CD4-positive, alpha-beta T cell treated with Interleukin-15 for 1 hour (primary cell): ENCODE measurements around the gene SEPHS2.
A peak's percentile ranks its signal among the peaks of the same experiment; 100 is the strongest.
"Not testable (repeated sequence)": the region's sequence is repeated elsewhere in the genome, so short reads cannot be mapped to it uniquely, and the experiment has no call there.

Experiments used
- DNase-seq: peaks from one replicate; pipeline ENCODE4 v3.0.0-alpha.2; 2020

The SEPHS2 gene

GRCh38 chr16:30445408-30446202 is at the start of gene SEPHS2:
Gene SEPHS2 (minus strand): TSS chr16:30445874. CDS start chr16:30445727, 147 bp downstream.
- DNase-seq: peak; percentile 95

- DNase-seq: no peak
Observed at GRCh38 chr16:30494709-30495108, 49.0 kb upstream of the SEPHS2 start.

- no peak for DNase-seq
Observed at GRCh38 chr16:30493941-30494488, 48.3 kb upstream of the SEPHS2 start.

- DNase-seq: no peak
Observed at GRCh38 chr16:30491744-30492308, 46.2 kb upstream of the SEPHS2 start.

GRCh38 chr16:30491229-30491628 is 45.6 kb upstream of the SEPHS2 start:
- no peak for DNase-seq

GRCh38 chr16:30490210-30490609 is 44.5 kb upstream of the SEPHS2 start:
- no peak for DNase-seq

GRCh38 chr16:30488764-30489605 is 43.3 kb upstream of the SEPHS2 start:
- no peak for DNase-seq

- DNase-seq: no peak
Observed at GRCh38 chr16:30485818-30486436, 40.3 kb upstream of the SEPHS2 start.

GRCh38 chr16:30484887-30485286 is 39.2 kb upstream of the SEPHS2 start:
- DNase-seq: no peak

- no peak for DNase-seq
Observed at GRCh38 chr16:30482366-30482765, 36.7 kb upstream of the SEPHS2 start.

GRCh38 chr16:30481381-30481780 is 35.7 kb upstream of the SEPHS2 start:
- DNase-seq: no peak

- DNase-seq: no peak
Observed at GRCh38 chr16:30478766-30479478, 33.2 kb upstream of the SEPHS2 start.

- not testable (repeated sequence) for DNase-seq
Observed at GRCh38 chr16:30477773-30478172, 32.1 kb upstream of the SEPHS2 start.

- no peak for DNase-seq
Observed at GRCh38 chr16:30476991-30477390, 31.3 kb upstream of the SEPHS2 start.

GRCh38 chr16:30474684-30475083 is 29.0 kb upstream of the SEPHS2 start:
- DNase-seq: no peak

- no peak for DNase-seq
Observed at GRCh38 chr16:30474074-30474452, 28.4 kb upstream of the SEPHS2 start.

GRCh38 chr16:30473231-30474073 is 27.8 kb upstream of the SEPHS2 start:
- DNase-seq: peak; percentile 49

GRCh38 chr16:30472328-30472942 is 26.8 kb upstream of the SEPHS2 start, which contains the start of gene ITGAL:
Gene ITGAL (plus strand): TSS chr16:30472742. CDS start chr16:30472838, 96 bp downstream.
- peak; percentile 88 for DNase-seq

GRCh38 chr16:30470632-30470995 is 24.9 kb upstream of the SEPHS2 start:
- DNase-seq: no peak

- DNase-seq: no peak
Observed at GRCh38 chr16:30470170-30470512, 24.5 kb upstream of the SEPHS2 start.

- no peak for DNase-seq
Observed at GRCh38 chr16:30464078-30464477, 18.4 kb upstream of the SEPHS2 start.
